ENCODE data around the gene YIF1A. TPM values are rescaled to one million over a fixed set of nuclear protein-coding genes. Genes with fewer than 3 reads are reported as not detected.
A peak's percentile ranks its signal among the peaks of the same experiment; 100 is the strongest.

Gene YIF1A
- total and polyA plus RNA-seq, 2 experiments from 2014 or later = 222 to 259 TPM

GRCh38 chr11:66267039-66267378 lies 21.9 kb downstream of the YIF1A start:
- no peak for DNase-seq
- no peaks in the 10 kb centered on the region for H3F3A ChIP-seq (ENCODE audit: insufficient read depth)
- H3K4me2 ChIP-seq (ENCODE audit: unreplicated experiment) = peak overlapping the region; percentile 96
- TF ChIP-seq EZH2phosphoT487 (IDR thresholded peaks at IDR 0.05; ENCODE audit: insufficient read depth, low read depth) = no peak
- TF ChIP-seq EZH2 (IDR thresholded peaks at IDR 0.05; ENCODE audit: insufficient read depth, poor library complexity, severe bottlenecking) = no peak
- peaks cover 33% of the 10 kb centered on the region for H3K79me2 ChIP-seq (ENCODE audit: insufficient read depth)
- in situ Hi-C loops (cut with MboI) = no loop called here
- H3K36me3 ChIP-seq (ENCODE audit: low read depth) = no peaks in the 10 kb centered on the region; the same call in 1 of the 2 replicates
- H2AFZ ChIP-seq = peak overlapping the region; percentile 74; the same call in 1 of the 2 replicates
- no peaks in the 10 kb centered on the region for H3K9me3 ChIP-seq (ENCODE audit: low read depth)
- H3K4me1 ChIP-seq (ENCODE audit: insufficient read depth) = 0 out of 2 replicates have a peak, but pooled peaks cover 7% of the 10 kb centered on the region
- H3K9me2 ChIP-seq (ENCODE audit: insufficient read depth) = no peaks in the 10 kb centered on the region
- peak overlapping the region; percentile 91; the same call in 1 of the 2 replicates for H3K27ac ChIP-seq
- WGBS, 2 experiments (ENCODE audit: low coverage in 1 of 2, low lambda C conversion rate in 2 of 2, missing lambda C conversion rate in 2 of 2) = 6 to 10% methylated on average over 10 to 13 of the region's 13 CpGs
- peak overlapping the region; percentile 89 for H3K9ac ChIP-seq
- H3K4me3 ChIP-seq = peak overlapping the region; percentile 96
- no peaks in the 10 kb centered on the region for H3K27me3 ChIP-seq (replicated peaks; ENCODE audit: insufficient read depth)
- 0 out of 2 replicates have a peak, but pooled peaks cover 7% of the 10 kb centered on the region for H4K20me1 ChIP-seq (ENCODE audit: insufficient read depth)

GRCh38 chr11:66266378-66267038 lies 22.4 kb downstream of the YIF1A start:
- Histone ChIP-seq H3F3A (ENCODE audit: insufficient read depth) (no peaks in the 10 kb centered on the region), H3K9me3 (ENCODE audit: low read depth) (no peaks in the 10 kb centered on the region), H3K9ac (peak overlapping the region; percentile 89), H3K4me1 (ENCODE audit: insufficient read depth) (0 out of 2 replicates have a peak, but pooled peaks cover 7% of the 10 kb centered on the region), H3K36me3 (ENCODE audit: low read depth) (no peaks in the 10 kb centered on the region), H3K4me2 (ENCODE audit: unreplicated experiment) (peak overlapping the region; percentile 96), H4K20me1 (ENCODE audit: insufficient read depth) (0 out of 2 replicates have a peak, but pooled peaks cover 7% of the 10 kb centered on the region), H3K27ac (peak overlapping the region; percentile 91; the same call in 1 of the 2 replicates), H3K9me2 (ENCODE audit: insufficient read depth) (no peaks in the 10 kb centered on the region), H3K79me2 (ENCODE audit: insufficient read depth) (peaks cover 28% of the 10 kb centered on the region), H2AFZ (no peak overlapping the region), H3K27me3 (replicated peaks; ENCODE audit: insufficient read depth) (no peaks in the 10 kb centered on the region), H3K4me3 (peak overlapping the region; percentile 96)
- no peak for DNase-seq
- in situ Hi-C loops (cut with MboI) = no loop called here
- WGBS, 2 experiments (ENCODE audit: low coverage in 1 of 2, low lambda C conversion rate in 2 of 2, missing lambda C conversion rate in 2 of 2) = 77 to 83% methylated on average over 17 to 18 of the region's 20 CpGs
- TF ChIP-seq EZH2phosphoT487 (IDR thresholded peaks at IDR 0.05; ENCODE audit: insufficient read depth, low read depth) (no peak), EZH2 (IDR thresholded peaks at IDR 0.05; ENCODE audit: insufficient read depth, poor library complexity, severe bottlenecking) (no peak)

GRCh38 chr11:66265531-66266377 lies 23.2 kb downstream of the YIF1A start:
- in situ Hi-C loops (cut with MboI) = no loop called here
- 0 out of 2 replicates have a peak, but pooled peaks cover 7% of the 10 kb centered on the region for H3K4me1 ChIP-seq (ENCODE audit: insufficient read depth)
- no peak overlapping the region for H3K9ac ChIP-seq
- H3F3A ChIP-seq (ENCODE audit: insufficient read depth) = no peaks in the 10 kb centered on the region
- WGBS, 2 experiments (ENCODE audit: low coverage in 1 of 2, low lambda C conversion rate in 2 of 2, missing lambda C conversion rate in 2 of 2) = 93 to 97% methylated on average over 17 to 25 of the region's 26 CpGs
- H4K20me1 ChIP-seq (ENCODE audit: insufficient read depth) = 0 out of 2 replicates have a peak, but pooled peaks cover 5% of the 10 kb centered on the region
- no peaks in the 10 kb centered on the region for H3K9me3 ChIP-seq (ENCODE audit: low read depth)
- no peak for DNase-seq
- H3K36me3 ChIP-seq (ENCODE audit: low read depth) = no peaks in the 10 kb centered on the region
- H2AFZ ChIP-seq = no peak overlapping the region
- H3K9me2 ChIP-seq (ENCODE audit: insufficient read depth) = no peaks in the 10 kb centered on the region
- H3K27me3 ChIP-seq (replicated peaks; ENCODE audit: insufficient read depth) = no peaks in the 10 kb centered on the region
- peaks cover 21% of the 10 kb centered on the region for H3K79me2 ChIP-seq (ENCODE audit: insufficient read depth)
- no peak overlapping the region for H3K4me2 ChIP-seq (ENCODE audit: unreplicated experiment)
- no peak overlapping the region for H3K27ac ChIP-seq
- H3K4me3 ChIP-seq = no peak overlapping the region
- TF ChIP-seq EZH2 (IDR thresholded peaks at IDR 0.05; ENCODE audit: insufficient read depth, poor library complexity, severe bottlenecking) = no peak
- no peak for TF ChIP-seq EZH2phosphoT487 (IDR thresholded peaks at IDR 0.05; ENCODE audit: insufficient read depth, low read depth)

- Histone ChIP-seq H3K9me3 (ENCODE audit: low read depth) (no peaks in the 10 kb centered on the region), H2AFZ (no peak overlapping the region), H3K27me3 (replicated peaks; ENCODE audit: insufficient read depth) (no peaks in the 10 kb centered on the region), H3K4me3 (no peak overlapping the region), H3K27ac (no peak overlapping the region), H3K9ac (no peak overlapping the region), H3K4me1 (ENCODE audit: insufficient read depth) (0 out of 2 replicates have a peak, but pooled peaks cover 5% of the 10 kb centered on the region), H3F3A (ENCODE audit: insufficient read depth) (no peaks in the 10 kb centered on the region), H3K36me3 (ENCODE audit: low read depth) (0 out of 2 replicates have a peak, but pooled peaks cover 3% of the 10 kb centered on the region), H3K4me2 (ENCODE audit: unreplicated experiment) (no peak overlapping the region), H3K79me2 (ENCODE audit: insufficient read depth) (peaks cover 13% of the 10 kb centered on the region), H3K9me2 (ENCODE audit: insufficient read depth) (no peaks in the 10 kb centered on the region), H4K20me1 (ENCODE audit: insufficient read depth) (no peaks in the 10 kb centered on the region)
- WGBS, 2 experiments (ENCODE audit: low coverage in 1 of 2, low lambda C conversion rate in 2 of 2, missing lambda C conversion rate in 2 of 2) = 66 to 76% methylated on average over 11 of the region's 12 CpGs
- peak; percentile 25 for DNase-seq
- TF ChIP-seq EZH2phosphoT487 (IDR thresholded peaks at IDR 0.05; ENCODE audit: insufficient read depth, low read depth) (no peak), EZH2 (IDR thresholded peaks at IDR 0.05; ENCODE audit: insufficient read depth, poor library complexity, severe bottlenecking) (no peak)
- in situ Hi-C loops (cut with MboI) = no loop called here
These were observed 24.0 kb downstream of the YIF1A start for GRCh38 chr11:66264914-66265313.
